CD14-positive monocyte (primary cell): ENCODE results near the gene AP1S2. TPM values are rescaled to one million over a fixed set of nuclear protein-coding genes. Genes with fewer than 3 reads are reported as not detected.

ENCODE experiments used
- DNase-seq, 3 donors: peaks; one replicate each; pipeline ENCODE4 v3.0.0-alpha.2; 2011 to 2022
- H2AFZ ChIP-seq: 2 replicates; pipeline ENCODE4 v1.6.0; 2012; ENCODE audit warnings: mild to moderate bottlenecking, low read depth, low read length, inconsistent platforms; ENCODE audit not compliant: insufficient read depth, poor library complexity, severe bottlenecking
- H3K27ac ChIP-seq, 2 donors: 1 replicate in 1 of 2; 2 replicates in 1 of 2; pipeline ENCODE4 v1.5.1; 2012 to 2013; ENCODE audit warnings: low read length in 2 of 2, control low read depth in 1 of 2, inconsistent platforms in 1 of 2, low read depth in 1 of 2, mild to moderate bottlenecking in 1 of 2
- H3K27me3 ChIP-seq, 2 donors: one replicate each; pipeline versions ENCODE4 v1.6.0 to v1.6.1; 2011 to 2013; ENCODE audit warnings: low read length in 2 of 2; ENCODE audit not compliant: control insufficient read depth in 2 of 2, insufficient read depth in 2 of 2
- H3K36me3 ChIP-seq, 2 donors: replicated peaks in 1 of 2; 1 replicate in 1 of 2; 2 replicates in 1 of 2; pipeline versions ENCODE4 v1.5.1 to v1.6.1; 2012 to 2013; ENCODE audit warnings: low read length in 2 of 2, control low read depth in 1 of 2, inconsistent platforms in 1 of 2, mild to moderate bottlenecking in 1 of 2; ENCODE audit not compliant: insufficient read depth in 2 of 2, control insufficient read depth in 1 of 2
- H3K4me1 ChIP-seq, 2 donors: 1 replicate in 1 of 2; 2 replicates in 1 of 2; pipeline versions ENCODE4 v1.5.1 to v1.6.1; 2012 to 2013; ENCODE audit warnings: low read length in 2 of 2, control low read depth in 1 of 2, inconsistent platforms in 1 of 2, mild to moderate bottlenecking in 1 of 2, moderate library complexity in 1 of 2; ENCODE audit not compliant: insufficient read depth in 2 of 2, control insufficient read depth in 1 of 2
- H3K4me2 ChIP-seq: replicated peaks from 2 replicates; pipeline ENCODE3; 2012; ENCODE audit warnings: low read length, moderate library complexity, mild to moderate bottlenecking; ENCODE audit not compliant: poor library complexity, severe bottlenecking; ENCODE audit errors: extremely low read depth
- H3K4me3 ChIP-seq, 3 experiments: fragments of 200-600 bp in 1 of 3; sonication (generic) in 1 of 3; replicated peaks in 1 of 3; 1 replicate in 2 of 3; 2 replicates in 1 of 3; pipeline ENCODE4 v1.5.1; 2011 to 2013; ENCODE audit warnings: low read length in 3 of 3, mild to moderate bottlenecking in 3 of 3, control low read depth in 2 of 3, low read depth in 2 of 3, inconsistent platforms in 1 of 3, moderate library complexity in 1 of 3
- H3K79me2 ChIP-seq: 2 replicates; pipeline ENCODE4 v1.6.0; 2012; ENCODE audit warnings: mild to moderate bottlenecking, control low read depth, inconsistent platforms, low read length, moderate library complexity; ENCODE audit not compliant: insufficient read depth
- H3K9ac ChIP-seq: 2 replicates; pipeline ENCODE4 v1.6.0; 2017; ENCODE audit warnings: low read length, mild to moderate bottlenecking; ENCODE audit not compliant: insufficient read depth, poor library complexity, severe bottlenecking
- H3K9me3 ChIP-seq, 2 donors: replicated peaks in 1 of 2; 1 replicate in 1 of 2; 2 replicates in 1 of 2; pipeline versions ENCODE4 v1.5.1 to v1.6.1; 2012 to 2013; ENCODE audit warnings: low read length in 2 of 2, control low read depth in 1 of 2; ENCODE audit not compliant: control insufficient read depth in 1 of 2, insufficient read depth in 1 of 2
- H4K20me1 ChIP-seq: 2 replicates; pipeline ENCODE4 v1.6.0; 2012; ENCODE audit warnings: mild to moderate bottlenecking, low read length, control low read depth, moderate library complexity; ENCODE audit not compliant: insufficient read depth
- H3K27ac Mint-ChIP-seq, 7 donors: one replicate each; pipeline ENCODE4 v1.8.0; 2020; ENCODE audit warnings: mild to moderate bottlenecking in 7 of 7, mixed read lengths in 7 of 7, moderate library complexity in 6 of 7, inconsistent platforms in 2 of 7
- H3K27me3 Mint-ChIP-seq, 3 donors: one replicate each; pipeline ENCODE4 v1.8.0; 2021 to 2022; ENCODE audit warnings: low read depth in 3 of 3, mild to moderate bottlenecking in 3 of 3, mixed read lengths in 3 of 3, moderate library complexity in 3 of 3, inconsistent platforms in 1 of 3
- H3K36me3 Mint-ChIP-seq, 2 donors: one replicate each; pipeline ENCODE4 v1.8.0; 2020; ENCODE audit warnings: mixed read lengths in 2 of 2, inconsistent platforms in 1 of 2, mild to moderate bottlenecking in 1 of 2
- H3K4me1 Mint-ChIP-seq: one replicate; pipeline ENCODE4 v1.8.0; 2020; ENCODE audit warnings: mild to moderate bottlenecking, mixed read lengths
- H3K4me3 Mint-ChIP-seq, 2 donors: one replicate each; pipeline ENCODE4 v1.8.0; 2020; ENCODE audit warnings: mild to moderate bottlenecking in 2 of 2, mixed read lengths in 2 of 2, moderate library complexity in 1 of 2
- H3K9me3 Mint-ChIP-seq, 7 donors: one replicate each; pipeline ENCODE4 v1.8.0; 2020 to 2022; ENCODE audit warnings: mixed read lengths in 7 of 7, mild to moderate bottlenecking in 6 of 7, moderate library complexity in 6 of 7, inconsistent platforms in 2 of 7
- WGBS: methylation state at CpG from one replicate; pipeline ENCODE4 v1.1.5; 2013; ENCODE audit warnings: missing lambda C conversion rate; ENCODE audit not compliant: insufficient coverage; 5-methylcytosine and 5-hydroxymethylcytosine counted together
- intact Hi-C, 2 donors: fragments of 100-400 bp; cut with micrococcal nuclease; formaldehyde crosslinking; loops; one replicate each; pipeline versions ENCODE4 v1.15.0 to v1.15.1; 2023
- polyA plus RNA-seq, 3 donors: library from polyadenylated mRNA; depleted of rRNA in 1 of 3; unstranded in 2 of 3; stranded (reverse) in 1 of 3; fragments of 300-500 nt in 2 of 3; fragments of >200 nt in 1 of 3; fragmentation: Illumina TruSeq in 2 of 3; gene quantifications; 1 replicate in 2 of 3; 2 replicates in 1 of 3; pipeline ENCODE4 v1.2.3, GENCODE V29; 2012 to 2021
- TF ChIP-seq, protein P1 (sequence below): fragments of 200-600 bp; IDR thresholded peaks from one replicate; pipeline ENCODE4 v1.8.0; 2022; ENCODE audit warnings: antibody characterized with exemption, mild to moderate bottlenecking

Gene AP1S2
- polyA plus RNA-seq, 3 donors, result 155 to 851 (median 806) TPM

GRCh38 chrX:15855568-15856221, 1.1 kb upstream of the AP1S2 start:
- intact Hi-C loops, result loop anchor here (10.0 kb wide), 4 partner anchors 51 to 259 kb away; no protein-coding TSS in a partner anchor
- Histone ChIP-seq H3K4me3 (peak overlapping the region; percentile 48 to 81 (median 72)), H3K9me3 (no peaks in the 10 kb centered on the region), H3K36me3 (peaks cover 6 to 18% of the 10 kb centered on the region in 2 donors), H3K79me2 (peaks cover 36% of the 10 kb centered on the region), H4K20me1 (peaks cover 31% of the 10 kb centered on the region), H3K4me2 (peak overlapping the region; percentile 88), H3K4me1 (peaks cover 18 to 61% of the 10 kb centered on the region in 2 donors), H3K27me3 (peaks cover 0 to 40% of the 10 kb centered on the region in 2 donors), H3K9ac (peak overlapping the region; percentile 96), H3K27ac (peak overlapping the region; percentile 99 to 100), H2AFZ (peak overlapping the region; percentile 67)
- whole genome bisulfite sequencing, result 7% methylated on average over 3 of the region's 16 CpGs
- TF ChIP-seq, protein P1, sequence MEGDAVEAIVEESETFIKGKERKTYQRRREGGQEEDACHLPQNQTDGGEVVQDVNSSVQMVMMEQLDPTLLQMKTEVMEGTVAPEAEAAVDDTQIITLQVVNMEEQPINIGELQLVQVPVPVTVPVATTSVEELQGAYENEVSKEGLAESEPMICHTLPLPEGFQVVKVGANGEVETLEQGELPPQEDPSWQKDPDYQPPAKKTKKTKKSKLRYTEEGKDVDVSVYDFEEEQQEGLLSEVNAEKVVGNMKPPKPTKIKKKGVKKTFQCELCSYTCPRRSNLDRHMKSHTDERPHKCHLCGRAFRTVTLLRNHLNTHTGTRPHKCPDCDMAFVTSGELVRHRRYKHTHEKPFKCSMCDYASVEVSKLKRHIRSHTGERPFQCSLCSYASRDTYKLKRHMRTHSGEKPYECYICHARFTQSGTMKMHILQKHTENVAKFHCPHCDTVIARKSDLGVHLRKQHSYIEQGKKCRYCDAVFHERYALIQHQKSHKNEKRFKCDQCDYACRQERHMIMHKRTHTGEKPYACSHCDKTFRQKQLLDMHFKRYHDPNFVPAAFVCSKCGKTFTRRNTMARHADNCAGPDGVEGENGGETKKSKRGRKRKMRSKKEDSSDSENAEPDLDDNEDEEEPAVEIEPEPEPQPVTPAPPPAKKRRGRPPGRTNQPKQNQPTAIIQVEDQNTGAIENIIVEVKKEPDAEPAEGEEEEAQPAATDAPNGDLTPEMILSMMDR, result no peak
- Mint-ChIP-seq H3K9me3 (peaks cover 0 to 9% (median 0%) of the 10 kb centered on the region in 7 donors), H3K27me3 (peaks cover 0 to 41% (median 1%) of the 10 kb centered on the region in 3 donors), H3K36me3 (peaks cover 16 to 29% of the 10 kb centered on the region in 2 donors), H3K27ac (peak overlapping the region; percentile 99 to 100 (median 100)), H3K4me3 (peak overlapping the region; percentile 83 to 94), H3K4me1 (peaks cover 26% of the 10 kb centered on the region)
- peak; percentile 14 to 62 (median 27) for DNase-seq

- H3K9ac ChIP-seq, result peak overlapping the region; percentile 96
- H3K4me1 Mint-ChIP-seq, result peaks cover 41% of the 10 kb centered on the region
- H3K4me3 Mint-ChIP-seq, result peak overlapping the region; percentile 78 to 83
- H3K27ac Mint-ChIP-seq, result peak overlapping the region; percentile 74 to 99 (median 86)
- H4K20me1 ChIP-seq, result peaks cover 46% of the 10 kb centered on the region
- peak overlapping the region; percentile 50 to 75 for H3K27ac ChIP-seq
- peak; percentile 42 to 63 (median 53) for DNase-seq
- H3K4me1 ChIP-seq, result peaks cover 31 to 76% of the 10 kb centered on the region in 2 donors
- H3K36me3 Mint-ChIP-seq, result peaks cover 30 to 45% of the 10 kb centered on the region in 2 donors
- H3K79me2 ChIP-seq, result peaks cover 51% of the 10 kb centered on the region
- peak overlapping the region; percentile 64 to 81 (median 78) for H3K4me3 ChIP-seq
- peaks cover 16 to 34% of the 10 kb centered on the region in 2 donors for H3K36me3 ChIP-seq
- WGBS, result 0% methylated on average over 7 of the region's 65 CpGs
- H3K9me3 ChIP-seq, result no peaks in the 10 kb centered on the region
- peaks cover 0 to 9% (median 0%) of the 10 kb centered on the region in 7 donors for H3K9me3 Mint-ChIP-seq
- peak overlapping the region; percentile 88 for H3K4me2 ChIP-seq
- peaks cover 0 to 45% of the 10 kb centered on the region in 2 donors for H3K27me3 ChIP-seq
- peak overlapping the region; percentile 53 for H2AFZ ChIP-seq
- intact Hi-C loops, result loop anchor here (10.0 kb wide), 4 partner anchors 49 to 261 kb away; no protein-coding TSS in a partner anchor
- H3K27me3 Mint-ChIP-seq, result peaks cover 0 to 51% (median 1%) of the 10 kb centered on the region in 3 donors
- TF ChIP-seq, protein P1, result peak; percentile 42
Measured at GRCh38 chrX:15854080-15854655, 445 bp downstream of the AP1S2 start.
